Liver (tissue), 3 donors: ENCODE results near the gene YEATS2.

ENCODE experiments used
- EGR1 ChIP-seq, 2 donors: IDR thresholded peaks; 2 replicates each; pipeline ENCODE4 v1.6.1; 2016 to 2018; ENCODE audit warnings: antibody characterized with exemption in 2 of 2, low read depth in 2 of 2
- FOXA1 ChIP-seq: IDR thresholded peaks from 2 replicates; pipeline ENCODE4 v1.6.1; 2016; ENCODE audit warnings: antibody characterized with exemption
- GABPA ChIP-seq, 2 donors: IDR thresholded peaks in 1 of 2; conservative IDR thresholded peaks in 1 of 2; 2 replicates each; pipeline ENCODE4 v1.6.1; 2016; ENCODE audit warnings: antibody characterized with exemption in 2 of 2, mild to moderate bottlenecking in 1 of 2, moderate library complexity in 1 of 2
- HNF4G ChIP-seq: IDR thresholded peaks from 2 replicates; pipeline ENCODE4 v1.6.1; 2016; ENCODE audit warnings: antibody characterized with exemption
- JUND ChIP-seq, 2 donors: IDR thresholded peaks; 2 replicates each; pipeline ENCODE4 v1.6.1; 2016; ENCODE audit warnings: antibody characterized with exemption in 2 of 2
- NR2F2 ChIP-seq: IDR thresholded peaks from 2 replicates; pipeline ENCODE4 v1.6.1; 2016; ENCODE audit warnings: antibody characterized with exemption
- RAD21 ChIP-seq, 2 donors: IDR thresholded peaks; 2 replicates each; pipeline ENCODE4 v1.6.1; 2016; ENCODE audit warnings: antibody characterized with exemption in 2 of 2, mild to moderate bottlenecking in 2 of 2
- REST ChIP-seq: IDR thresholded peaks from 2 replicates; pipeline ENCODE4 v1.6.1; 2016; ENCODE audit warnings: antibody characterized with exemption, mild to moderate bottlenecking
- RXRA ChIP-seq, 2 donors: IDR thresholded peaks; 2 replicates each; pipeline ENCODE4 v1.6.1; 2017 to 2018; ENCODE audit warnings: antibody characterized with exemption in 2 of 2, mild to moderate bottlenecking in 1 of 2
- TAF1 ChIP-seq: conservative IDR thresholded peaks from 2 replicates; pipeline ENCODE4 v1.6.1; 2016; ENCODE audit warnings: antibody characterized with exemption, mild to moderate bottlenecking
- YY1 ChIP-seq: IDR thresholded peaks from 2 replicates; pipeline ENCODE4 v1.6.1; 2016; ENCODE audit warnings: antibody characterized with exemption, mild to moderate bottlenecking
- TF ChIP-seq, protein P1 (sequence below): fragments of 150-350 bp; IDR thresholded peaks from 2 replicates; pipeline ENCODE4 v1.5.1; 2017; ENCODE audit warnings: improper control_type of control experiment, low read depth, low read length; ENCODE audit not compliant: missing input control
- TF ChIP-seq, protein P2 (sequence below): IDR thresholded peaks from 2 replicates; pipeline ENCODE4 v1.6.1; 2016; ENCODE audit warnings: antibody characterized with exemption
- TF ChIP-seq, protein P3 (sequence below): IDR thresholded peaks from 2 replicates; pipeline ENCODE4 v1.6.1; 2016; ENCODE audit warnings: antibody characterized with exemption
- donor health status: healthy.
- donor health status: healthy.

DNA sequence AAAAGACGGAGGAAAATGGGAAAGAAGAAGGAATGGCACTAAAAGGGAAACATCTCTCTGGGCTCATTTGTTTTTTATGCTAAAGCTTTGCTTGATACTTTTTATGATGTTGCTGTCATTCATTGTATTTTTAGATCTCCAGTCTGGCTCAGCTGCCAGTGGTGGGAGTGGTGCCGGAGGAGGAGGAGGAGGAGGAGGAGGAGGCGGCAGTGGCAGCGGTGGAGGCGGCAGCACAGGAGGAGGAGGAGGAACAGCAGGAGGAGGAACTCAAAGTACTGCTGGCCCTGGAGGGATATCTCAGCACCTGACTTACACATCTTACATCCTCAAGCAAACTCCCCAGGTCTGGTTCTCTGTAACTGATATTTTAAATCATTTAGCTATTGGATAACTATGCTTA lies 78.2 kb downstream of the YEATS2 start:
- no peak for TF ChIP-seq YY1
- TF ChIP-seq, protein P1, sequence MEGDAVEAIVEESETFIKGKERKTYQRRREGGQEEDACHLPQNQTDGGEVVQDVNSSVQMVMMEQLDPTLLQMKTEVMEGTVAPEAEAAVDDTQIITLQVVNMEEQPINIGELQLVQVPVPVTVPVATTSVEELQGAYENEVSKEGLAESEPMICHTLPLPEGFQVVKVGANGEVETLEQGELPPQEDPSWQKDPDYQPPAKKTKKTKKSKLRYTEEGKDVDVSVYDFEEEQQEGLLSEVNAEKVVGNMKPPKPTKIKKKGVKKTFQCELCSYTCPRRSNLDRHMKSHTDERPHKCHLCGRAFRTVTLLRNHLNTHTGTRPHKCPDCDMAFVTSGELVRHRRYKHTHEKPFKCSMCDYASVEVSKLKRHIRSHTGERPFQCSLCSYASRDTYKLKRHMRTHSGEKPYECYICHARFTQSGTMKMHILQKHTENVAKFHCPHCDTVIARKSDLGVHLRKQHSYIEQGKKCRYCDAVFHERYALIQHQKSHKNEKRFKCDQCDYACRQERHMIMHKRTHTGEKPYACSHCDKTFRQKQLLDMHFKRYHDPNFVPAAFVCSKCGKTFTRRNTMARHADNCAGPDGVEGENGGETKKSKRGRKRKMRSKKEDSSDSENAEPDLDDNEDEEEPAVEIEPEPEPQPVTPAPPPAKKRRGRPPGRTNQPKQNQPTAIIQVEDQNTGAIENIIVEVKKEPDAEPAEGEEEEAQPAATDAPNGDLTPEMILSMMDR = no peak
- TF ChIP-seq, protein P2, sequence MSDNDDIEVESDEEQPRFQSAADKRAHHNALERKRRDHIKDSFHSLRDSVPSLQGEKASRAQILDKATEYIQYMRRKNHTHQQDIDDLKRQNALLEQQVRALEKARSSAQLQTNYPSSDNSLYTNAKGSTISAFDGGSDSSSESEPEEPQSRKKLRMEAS = no peak
- TF ChIP-seq TAF1 = no peak
- no peak for TF ChIP-seq RXRA (IDR thresholded peaks at IDR 0.05)
- TF ChIP-seq GABPA (IDR thresholded peaks at IDR 0.05 in 1 of 2, conservative IDR thresholded peaks at IDR 0.05 in 1 of 2) = no peak
- TF ChIP-seq REST = no peak
- no peak for TF ChIP-seq JUND (IDR thresholded peaks at IDR 0.05)
- no peak for TF ChIP-seq RAD21 (IDR thresholded peaks at IDR 0.05)
- TF ChIP-seq NR2F2 = no peak
- TF ChIP-seq EGR1 (IDR thresholded peaks at IDR 0.05; ENCODE audit: low read depth in 2 of 2) = no peak
- no peak for TF ChIP-seq FOXA1
- TF ChIP-seq, protein P3, sequence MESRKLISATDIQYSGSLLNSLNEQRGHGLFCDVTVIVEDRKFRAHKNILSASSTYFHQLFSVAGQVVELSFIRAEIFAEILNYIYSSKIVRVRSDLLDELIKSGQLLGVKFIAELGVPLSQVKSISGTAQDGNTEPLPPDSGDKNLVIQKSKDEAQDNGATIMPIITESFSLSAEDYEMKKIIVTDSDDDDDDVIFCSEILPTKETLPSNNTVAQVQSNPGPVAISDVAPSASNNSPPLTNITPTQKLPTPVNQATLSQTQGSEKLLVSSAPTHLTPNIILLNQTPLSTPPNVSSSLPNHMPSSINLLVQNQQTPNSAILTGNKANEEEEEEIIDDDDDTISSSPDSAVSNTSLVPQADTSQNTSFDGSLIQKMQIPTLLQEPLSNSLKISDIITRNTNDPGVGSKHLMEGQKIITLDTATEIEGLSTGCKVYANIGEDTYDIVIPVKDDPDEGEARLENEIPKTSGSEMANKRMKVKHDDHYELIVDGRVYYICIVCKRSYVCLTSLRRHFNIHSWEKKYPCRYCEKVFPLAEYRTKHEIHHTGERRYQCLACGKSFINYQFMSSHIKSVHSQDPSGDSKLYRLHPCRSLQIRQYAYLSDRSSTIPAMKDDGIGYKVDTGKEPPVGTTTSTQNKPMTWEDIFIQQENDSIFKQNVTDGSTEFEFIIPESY = no peak
- no peak for TF ChIP-seq HNF4G
